Measurements from ENCODE around the gene LIN52.

The LIN52 gene

GRCh38 chr14:74077401-74077800 lies 7.4 kb upstream of the LIN52 start:
- no peak for TF ChIP-seq REST (IDR thresholded peaks at IDR 0.05; ENCODE audit: insufficient read depth in 1 of 2, low read depth in 2 of 2, low read length in 2 of 2)

DNA sequence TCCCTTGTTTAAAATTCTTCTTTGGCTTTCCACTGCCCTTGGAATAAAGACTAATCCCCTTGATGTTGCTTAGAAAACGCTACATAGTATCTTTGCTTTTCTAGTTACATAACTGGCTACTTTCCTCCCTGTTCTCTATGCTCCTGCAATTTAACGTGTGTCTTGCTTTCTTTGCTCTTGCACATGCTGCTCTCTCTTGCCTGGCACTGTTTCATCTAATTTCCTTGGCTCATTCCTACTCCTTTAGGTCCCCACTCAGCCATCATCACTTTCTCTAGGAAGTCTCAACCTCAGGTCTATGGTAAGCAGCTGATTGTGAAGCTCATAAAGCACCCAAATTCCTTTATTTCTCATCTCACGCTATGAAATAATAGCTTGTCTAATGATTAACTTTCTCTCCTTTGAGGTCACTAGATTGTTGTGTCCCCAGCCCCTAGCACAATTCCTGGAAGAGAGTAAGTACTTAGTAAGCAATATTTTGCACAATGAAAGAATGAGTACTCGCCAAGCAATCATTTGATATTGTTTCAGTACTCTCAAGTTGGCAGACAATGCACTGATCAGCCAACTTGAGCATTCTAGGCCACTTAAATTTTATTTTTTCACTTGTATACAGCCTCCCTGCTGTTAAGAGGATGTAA lies 3.8 kb upstream of the LIN52 start:
- TF ChIP-seq TAF1 (IDR thresholded peaks at IDR 0.05; ENCODE audit: borderline replicate concordance, insufficient read depth, low read length) (no peak), POLR2AphosphoS5 (IDR thresholded peaks at IDR 0.05; ENCODE audit: low read depth, low read length) (no peak)

DNA sequence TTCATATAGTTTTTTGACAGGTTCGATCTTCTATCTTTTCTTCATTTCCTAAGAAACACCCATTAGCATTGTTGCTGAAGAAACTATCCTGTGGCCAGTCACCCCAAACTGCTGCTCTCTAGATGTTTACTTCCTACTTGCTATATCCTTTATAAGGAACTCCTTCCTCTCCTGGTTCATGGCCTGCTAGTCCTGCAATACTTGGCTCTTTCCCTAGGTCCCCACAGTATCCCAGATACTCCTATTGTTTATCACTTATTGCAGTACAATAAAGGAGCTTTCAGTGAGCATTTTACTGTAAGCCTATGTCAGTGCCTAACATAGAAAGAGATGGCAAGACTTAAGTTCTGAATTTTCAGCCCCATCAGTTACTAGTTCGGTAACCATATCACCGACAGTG lies 3.3 kb upstream of the LIN52 start:
- TF ChIP-seq REST (IDR thresholded peaks at IDR 0.05; ENCODE audit: insufficient read depth in 1 of 2, low read depth in 2 of 2, low read length in 2 of 2) (no peak), TAF1 (IDR thresholded peaks at IDR 0.05; ENCODE audit: borderline replicate concordance, insufficient read depth, low read length) (no peak), POLR2AphosphoS5 (IDR thresholded peaks at IDR 0.05; ENCODE audit: low read depth, low read length) (no peak), FOXP2 (optimal IDR thresholded peaks at IDR 0.05; ENCODE audit: borderline replicate concordance, extremely low read depth, extremely low read length, insufficient read depth) (no peak), SIN3A (IDR thresholded peaks at IDR 0.05; ENCODE audit: borderline replicate concordance, insufficient read depth, low read length) (no peak)

- TF ChIP-seq POLR2AphosphoS5 (IDR thresholded peaks at IDR 0.05; ENCODE audit: low read depth, low read length), result no peak
- TF ChIP-seq FOXP2 (optimal IDR thresholded peaks at IDR 0.05; ENCODE audit: borderline replicate concordance, extremely low read depth, extremely low read length, insufficient read depth), result no peak
- TF ChIP-seq REST (IDR thresholded peaks at IDR 0.05; ENCODE audit: insufficient read depth in 1 of 2, low read depth in 2 of 2, low read length in 2 of 2), result no peak
- no peak for TF ChIP-seq SIN3A (IDR thresholded peaks at IDR 0.05; ENCODE audit: borderline replicate concordance, insufficient read depth, low read length)
- no peak for TF ChIP-seq TAF1 (IDR thresholded peaks at IDR 0.05; ENCODE audit: borderline replicate concordance, insufficient read depth, low read length)
Measured at GRCh38 chr14:74083161-74083560, 1.6 kb upstream of the LIN52 start.

DNA sequence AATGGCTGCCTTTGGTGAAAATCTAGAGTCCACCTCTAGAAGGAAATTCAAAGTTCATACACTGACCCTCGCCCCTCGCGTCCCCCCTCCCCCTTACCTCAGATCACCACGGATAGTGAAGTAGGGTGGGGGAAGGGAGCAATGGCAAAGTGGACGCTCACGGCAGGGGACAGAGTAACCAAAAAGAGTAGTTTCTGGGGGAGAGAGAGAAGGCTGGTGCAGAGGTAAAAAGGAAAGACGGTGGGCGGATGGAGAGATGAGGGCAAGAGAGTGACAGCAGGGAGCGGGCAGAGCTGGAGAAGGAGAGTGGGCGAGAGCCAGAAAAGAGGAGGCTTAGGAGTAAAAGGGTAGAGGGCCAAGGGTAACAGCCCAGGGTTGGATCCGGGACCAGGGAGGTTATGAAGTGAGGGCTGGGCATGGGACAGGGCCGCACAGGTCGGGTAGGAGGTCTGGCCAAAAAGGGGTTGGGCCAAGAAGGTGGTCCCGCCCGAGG lies 926 bp upstream of the LIN52 start:
- TF ChIP-seq SIN3A (IDR thresholded peaks at IDR 0.05; ENCODE audit: borderline replicate concordance, insufficient read depth, low read length), result no peak
- TF ChIP-seq TAF1 (IDR thresholded peaks at IDR 0.05; ENCODE audit: borderline replicate concordance, insufficient read depth, low read length), result no peak
- TF ChIP-seq REST (IDR thresholded peaks at IDR 0.05; ENCODE audit: insufficient read depth in 1 of 2, low read depth in 2 of 2, low read length in 2 of 2), result no peak
